ENCODE measurements around the gene LAMA4. TPM values are rescaled to one million over a fixed set of nuclear protein-coding genes. Genes with fewer than 3 reads are reported as not detected.

The LAMA4 gene
- total and polyA plus RNA-seq, 2 of the 13 experiments (the other 11 are each of a cell fraction or from before 2014, with no cell fraction given), result not detected

- H3K4me2 ChIP-seq (ENCODE audit: low read depth, low read length), result no peak overlapping the region
- ChIA-PET POLR2A (no interaction called here), CTCF (ENCODE audit: low intra/inter-chr PET ratio, low total read pairs) (no interaction called here)
- no peaks in the 10 kb centered on the region for H3K4me1 ChIP-seq (ENCODE audit: insufficient read depth, low read length)
- intact Hi-C loops (cut with micrococcal nuclease; ENCODE audit: unreplicated experiment), result no loop called here
- H3K9me3 ChIP-seq (ENCODE audit: low read length), result no peaks in the 10 kb centered on the region
- in situ Hi-C loops (cut with HindIII; ENCODE audit: extremely low pct_ligation_motif_present, low pct_unique_long_range_greater_than_20kb), result no loop called here
- no peaks in the 10 kb centered on the region for H3K36me3 ChIP-seq (replicated peaks in 1 of 2; ENCODE audit: control insufficient read depth in 1 of 2, insufficient read depth in 2 of 2, low read length in 2 of 2)
- TF ChIP-seq MTA1 (CRISPR knock-in tag; IDR thresholded peaks at IDR 0.05; ENCODE audit: borderline replicate concordance), result no peak
- TF ChIP-seq HNRNPUL1 (IDR thresholded peaks at IDR 0.05; ENCODE audit: low read depth, low read length), result no peak
- no peak for TF ChIP-seq ELF1 (CRISPR knock-in tag; IDR thresholded peaks at IDR 0.05)
- TF ChIP-seq SRSF1 (optimal IDR thresholded peaks at IDR 0.05; ENCODE audit: low read depth, low read length), result no peak
- no peak for TF ChIP-seq PRMT3 (CRISPR knock-in tag; IDR thresholded peaks at IDR 0.05; ENCODE audit: borderline replicate concordance, low read depth)
- no peak for TF ChIP-seq PLRG1 (conservative IDR thresholded peaks at IDR 0.05)
- whole genome bisulfite sequencing (ENCODE audit: low lambda C conversion rate), result 40% methylated on average over 6 of the region's 6 CpGs
- DNase-seq (ENCODE audit: low spot score) (no peak), FAIRE-seq (no peak), ATAC-seq (no peak)
- no peaks in the 10 kb centered on the region for H4K20me1 ChIP-seq (ENCODE audit: insufficient read depth, low read length)
- no peaks in the 10 kb centered on the region for H3K79me2 ChIP-seq (ENCODE audit: insufficient read depth, low read length)
- H3K4me3 ChIP-seq (replicated peaks in 1 of 3; ENCODE audit: insufficient read depth in 1 of 3, low read depth in 2 of 3, low read length in 3 of 3), result no peak overlapping the region
- H2AFZ ChIP-seq (ENCODE audit: low read length), result no peak overlapping the region
- no peak overlapping the region for H3K9ac ChIP-seq (ENCODE audit: insufficient read depth, low read depth, low read length)
- no peak overlapping the region for H3K27ac ChIP-seq (ENCODE audit: extremely low read length, insufficient read depth, low read length)
- BruUV-seq (replicated peaks), result no TSS peak
- H3K27me3 ChIP-seq (ENCODE audit: control insufficient read depth in 1 of 2, insufficient read depth in 2 of 2, low read length in 2 of 2), result peaks cover 4 to 29% of the 10 kb centered on the region in 2 experiments; a peak in 4 of 5 replicates
Observed at GRCh38 chr6:112251171-112251875, 3.0 kb downstream of the LAMA4 start.

GRCh38 chr6:112249489-112249888, 4.9 kb downstream of the LAMA4 start:
- Histone ChIP-seq H3K9ac (ENCODE audit: insufficient read depth, low read depth, low read length) (no peak overlapping the region), H3K9me3 (ENCODE audit: low read length) (no peaks in the 10 kb centered on the region), H3K4me2 (ENCODE audit: low read depth, low read length) (no peak overlapping the region), H3K79me2 (ENCODE audit: insufficient read depth, low read length) (no peaks in the 10 kb centered on the region), H3K36me3 (replicated peaks in 1 of 2; ENCODE audit: control insufficient read depth in 1 of 2, insufficient read depth in 2 of 2, low read length in 2 of 2) (no peaks in the 10 kb centered on the region), H4K20me1 (ENCODE audit: insufficient read depth, low read length) (no peaks in the 10 kb centered on the region), H2AFZ (ENCODE audit: low read length) (no peak overlapping the region), H3K27me3 (ENCODE audit: control insufficient read depth in 1 of 2, insufficient read depth in 2 of 2, low read length in 2 of 2) (peaks cover 4 to 19% of the 10 kb centered on the region in 2 experiments; a peak in 4 of 5 replicates), H3K4me1 (ENCODE audit: insufficient read depth, low read length) (no peaks in the 10 kb centered on the region), H3K4me3 (replicated peaks in 1 of 3; ENCODE audit: insufficient read depth in 1 of 3, low read depth in 2 of 3, low read length in 3 of 3) (no peak overlapping the region), H3K27ac (ENCODE audit: extremely low read length, insufficient read depth, low read length) (no peak overlapping the region)
- BruUV-seq (replicated peaks), result no TSS peak
- in situ Hi-C loops (cut with HindIII; ENCODE audit: extremely low pct_ligation_motif_present, low pct_unique_long_range_greater_than_20kb) (no loop called here), intact Hi-C loops (cut with micrococcal nuclease; ENCODE audit: unreplicated experiment) (no loop called here)
- WGBS (ENCODE audit: low lambda C conversion rate), result 17% methylated on average over 4 of the region's 4 CpGs
- CTCF ChIA-PET (ENCODE audit: low intra/inter-chr PET ratio, low total read pairs), result no interaction called here
- POLR2A ChIA-PET, result no interaction called here
- ATAC-seq (no peak), FAIRE-seq (no peak), DNase-seq (ENCODE audit: low spot score) (no peak)
- TF ChIP-seq ZNF33A (CRISPR knock-in tag; IDR thresholded peaks at IDR 0.05; ENCODE audit: borderline replicate concordance) (no peak), ZBTB49 (CRISPR knock-in tag; IDR thresholded peaks at IDR 0.05; ENCODE audit: borderline replicate concordance) (no peak), AGO2 (optimal IDR thresholded peaks at IDR 0.05; ENCODE audit: low read depth, low read length) (no peak), ZNF362 (CRISPR knock-in tag; IDR thresholded peaks at IDR 0.05; ENCODE audit: borderline replicate concordance) (no peak)
